Measurements from ENCODE around the gene ISL1.

Gene ISL1

GRCh38 chr5:51387884-51388275, 4.6 kb downstream of the ISL1 start:
- DNase-seq: no peak

GRCh38 chr5:51388488-51389287, 5.4 kb downstream of the ISL1 start:
- DNase-seq: peak; percentile 63

GRCh38 chr5:51389288-51389576, 6.0 kb downstream of the ISL1 start:
- DNase-seq: no peak

GRCh38 chr5:51389577-51390463, 6.6 kb downstream of the ISL1 start:
- DNase-seq: peak; percentile 75

GRCh38 chr5:51391175-51391574, 7.9 kb downstream of the ISL1 start:
- peak; percentile 41 for DNase-seq

GRCh38 chr5:51392689-51393199, 9.5 kb downstream of the ISL1 start:
- DNase-seq: peak; percentile 28

- no peak for DNase-seq
Observed at GRCh38 chr5:51394609-51395008, 11.4 kb downstream of the ISL1 start.

GRCh38 chr5:51395245-51395644, 12.0 kb downstream of the ISL1 start:
- peak; percentile 53 for DNase-seq

- no peak for DNase-seq
Observed at GRCh38 chr5:51395666-51396356, 12.6 kb downstream of the ISL1 start.

GRCh38 chr5:51396797-51397196, 13.5 kb downstream of the ISL1 start:
- DNase-seq: no peak

- DNase-seq: peak; percentile 45
Observed at GRCh38 chr5:51397996-51398395, 14.7 kb downstream of the ISL1 start.

GRCh38 chr5:51398875-51399642, 15.8 kb downstream of the ISL1 start:
- peak; percentile 87 for DNase-seq

GRCh38 chr5:51399643-51400006, 16.4 kb downstream of the ISL1 start:
- no peak for DNase-seq

GRCh38 chr5:51404255-51404654, 21.0 kb downstream of the ISL1 start:
- DNase-seq: no peak

GRCh38 chr5:51411921-51412325, 28.7 kb downstream of the ISL1 start:
- no peak for DNase-seq

- DNase-seq: no peak
Observed at GRCh38 chr5:51414516-51414915, 31.3 kb downstream of the ISL1 start.

- no peak for DNase-seq
Observed at GRCh38 chr5:51416149-51416548, 32.9 kb downstream of the ISL1 start.

GRCh38 chr5:51433052-51433710, 49.9 kb downstream of the ISL1 start:
- no peak for DNase-seq

GRCh38 chr5:51439232-51439631, 56.0 kb downstream of the ISL1 start:
- no peak for DNase-seq

Data from retina (tissue), 1 donor.